HG03571 (cell line): ENCODE results near the gene OR4D5.

ENCODE experiments used
- ATAC-seq: cut with Tn5 transposase; IDR thresholded peaks from one replicate; pipeline ENCODE4 v1.9.1; 2021; ENCODE audit not compliant: unreplicated experiment

OR4D5 gene

DNA sequence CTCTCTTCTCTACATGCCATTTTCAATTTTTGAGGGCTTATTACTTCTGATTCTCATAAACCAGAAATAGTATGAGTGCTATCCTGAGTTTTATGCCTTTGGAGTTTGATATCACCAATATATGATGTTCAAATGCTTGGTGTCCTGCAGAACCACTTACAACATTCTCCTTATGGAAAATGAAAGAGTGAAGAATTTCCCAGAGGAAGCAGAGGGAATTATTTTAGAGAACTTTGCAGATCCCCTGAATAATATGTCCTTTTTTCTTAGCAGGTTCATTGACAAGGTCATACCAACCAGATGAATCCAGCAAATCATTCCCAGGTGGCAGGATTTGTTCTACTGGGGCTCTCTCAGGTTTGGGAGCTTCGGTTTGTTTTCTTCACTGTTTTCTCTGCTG is at the start of gene OR4D5:
Gene OR4D5, plus strand, starts transcription at position 301 of the 400 bp plus-strand sequence. Its CDS starts 0 bp downstream, at position 301.
- ATAC-seq, result no peak

DNA sequence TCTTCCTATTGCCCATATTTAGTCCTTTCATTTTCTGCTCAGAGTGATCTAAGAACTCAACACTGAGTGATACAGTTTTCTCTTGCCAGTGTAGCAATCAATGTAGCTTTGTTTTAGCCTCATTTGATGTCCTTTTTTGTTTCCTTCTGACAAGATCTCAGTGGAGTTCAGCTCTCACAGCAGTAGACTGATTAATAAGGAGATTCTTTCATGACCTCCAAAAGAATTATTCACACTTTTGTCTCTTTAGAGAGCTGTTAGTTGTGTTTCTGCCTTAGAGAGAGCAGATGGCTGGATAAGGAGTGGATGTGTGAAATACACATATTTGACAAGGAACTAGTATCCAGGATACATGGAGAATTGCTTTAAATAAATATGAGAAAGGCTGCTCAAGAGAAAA is 47.4 kb upstream of the OR4D5 start:
- no peak for ATAC-seq

DNA sequence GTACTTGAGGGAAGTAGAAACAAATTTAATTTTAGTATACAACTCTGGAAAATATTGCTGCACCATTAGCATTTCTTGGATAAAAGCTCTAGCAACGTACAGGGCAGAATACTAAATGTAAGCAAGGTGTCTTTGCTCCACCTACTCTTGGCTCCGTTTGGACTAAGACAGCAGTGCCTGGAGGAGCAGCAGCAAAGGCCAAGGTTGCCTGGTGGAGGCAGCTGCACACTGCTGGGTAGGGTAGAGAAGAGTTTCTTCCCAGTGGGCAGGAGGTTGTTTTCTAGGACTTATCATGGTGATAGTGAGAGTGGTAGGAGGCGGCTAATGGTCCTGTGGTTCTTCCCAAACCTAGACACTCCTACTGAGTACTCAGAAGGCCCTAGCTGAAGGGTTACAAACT is 39.6 kb upstream of the OR4D5 start:
- ATAC-seq, result no peak

DNA sequence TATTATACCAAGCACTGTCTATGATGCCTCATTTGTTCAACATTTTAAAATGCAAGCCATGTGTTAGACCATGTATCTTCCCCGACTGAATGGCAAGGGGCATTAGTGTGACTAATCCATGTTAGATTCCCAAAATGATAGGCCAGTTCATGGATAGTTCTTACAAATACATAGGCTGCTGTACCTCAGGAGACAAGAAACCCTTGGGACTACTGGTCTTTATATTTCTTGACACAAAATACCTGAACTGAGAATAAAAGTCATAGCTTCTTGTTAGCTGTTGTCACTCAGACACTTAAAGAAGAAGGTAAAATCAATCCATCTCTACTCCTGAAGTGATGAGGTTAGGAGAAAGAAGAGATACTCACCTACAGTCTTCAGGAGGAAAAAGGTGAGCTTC is 37.5 kb upstream of the OR4D5 start, which contains the start of gene OR8D4:
Gene OR8D4, plus strand, starts transcription at position 301 of the 400 bp plus-strand sequence. CDS start 4,265 bp downstream, outside the sequence.
- no peak for ATAC-seq

DNA sequence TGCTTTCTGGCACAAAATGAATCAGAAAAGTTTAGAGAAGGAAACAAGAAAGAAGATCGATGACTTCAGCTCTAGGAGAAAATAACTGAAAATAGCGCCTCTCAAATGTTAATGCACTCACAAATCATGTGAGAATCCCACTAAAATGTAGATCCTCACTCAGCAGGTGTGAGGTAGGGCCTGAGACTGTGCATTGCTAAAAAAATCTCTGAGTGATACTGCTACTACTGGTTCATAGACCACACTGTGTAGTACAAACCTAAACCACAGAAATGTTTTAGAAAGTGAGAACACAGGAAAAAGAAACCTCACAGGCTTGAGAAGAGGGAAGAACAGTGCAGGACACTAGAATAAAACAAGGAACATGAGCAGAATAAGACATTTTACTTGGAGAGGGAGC is 35.5 kb upstream of the OR4D5 start:
- ATAC-seq, result no peak

DNA sequence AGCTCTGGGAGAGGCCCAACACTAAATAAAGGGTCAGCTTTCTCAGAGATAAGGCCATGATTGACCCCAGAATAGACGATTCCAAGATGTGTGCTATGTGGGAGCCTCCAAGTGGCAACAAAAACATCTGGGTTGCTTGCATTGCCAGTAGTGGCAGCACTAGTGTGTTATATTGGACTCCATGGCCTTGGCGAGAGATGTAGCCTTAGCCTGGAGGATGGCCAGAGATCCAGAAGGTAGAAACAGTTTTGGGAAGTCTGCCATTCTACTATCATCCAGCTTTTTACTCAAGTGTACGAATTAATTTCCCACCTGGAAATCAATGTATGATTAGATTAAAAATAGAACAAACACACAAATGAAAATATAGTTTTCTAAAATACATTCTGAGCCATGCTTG is 34.5 kb upstream of the OR4D5 start:
- ATAC-seq, result no peak

DNA sequence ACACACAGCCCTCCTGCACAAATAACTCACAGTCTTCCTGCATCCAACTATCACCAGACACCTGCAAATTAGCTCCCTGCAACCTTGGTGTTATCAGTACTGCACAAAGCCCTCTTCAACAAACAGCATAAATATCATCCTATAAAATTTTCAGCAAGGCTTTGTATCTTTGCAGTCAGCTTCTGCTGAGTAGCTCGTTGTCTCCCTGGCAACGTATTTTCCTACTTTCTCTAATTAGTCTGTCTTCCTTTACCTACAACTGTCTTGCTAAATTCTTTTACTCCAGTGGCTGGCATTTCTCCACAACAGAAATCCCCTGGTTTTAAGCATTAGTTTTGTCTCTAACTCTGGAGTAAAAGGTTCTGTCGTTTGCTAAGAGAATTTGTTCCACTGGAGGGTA is 33.6 kb upstream of the OR4D5 start:
- ATAC-seq, result no peak

DNA sequence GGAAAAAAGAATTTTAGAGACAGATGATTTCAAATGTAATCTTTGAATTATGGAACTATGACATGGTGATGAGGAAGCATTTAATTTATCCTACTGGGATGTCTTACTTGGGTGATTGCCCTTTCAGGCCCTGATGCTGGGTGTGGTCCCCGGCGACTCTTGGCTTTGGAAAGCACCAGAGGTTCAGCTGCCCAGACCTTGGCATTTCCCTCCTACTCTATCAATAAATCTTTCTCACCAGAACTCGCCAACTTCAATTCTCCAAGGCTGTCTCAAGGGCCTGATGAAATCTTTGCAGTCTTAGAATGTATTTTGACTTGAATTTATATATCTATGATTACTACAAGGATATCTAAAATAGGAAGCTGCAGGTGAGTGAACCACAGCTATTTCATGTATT is 18.5 kb upstream of the OR4D5 start:
- ATAC-seq, result no peak

DNA sequence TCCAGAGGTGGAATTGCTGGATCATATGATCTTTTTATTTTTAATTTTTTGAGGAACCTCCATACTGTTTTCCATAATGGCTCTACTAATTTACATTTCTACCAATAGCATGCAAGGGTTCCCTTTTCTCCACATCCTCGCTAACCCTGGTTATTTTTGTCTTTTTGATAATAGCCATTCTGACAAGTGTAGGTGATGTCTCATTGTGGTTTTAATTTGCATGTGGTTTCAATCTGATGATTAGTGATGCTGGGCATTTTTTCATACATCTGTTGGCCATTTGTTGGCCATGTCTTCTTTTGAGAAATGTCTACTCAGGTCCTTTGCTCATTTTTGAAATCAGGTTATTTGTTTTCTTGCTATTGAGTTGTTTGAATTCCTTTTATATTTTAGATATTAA is 15.4 kb upstream of the OR4D5 start:
- no peak for ATAC-seq

DNA sequence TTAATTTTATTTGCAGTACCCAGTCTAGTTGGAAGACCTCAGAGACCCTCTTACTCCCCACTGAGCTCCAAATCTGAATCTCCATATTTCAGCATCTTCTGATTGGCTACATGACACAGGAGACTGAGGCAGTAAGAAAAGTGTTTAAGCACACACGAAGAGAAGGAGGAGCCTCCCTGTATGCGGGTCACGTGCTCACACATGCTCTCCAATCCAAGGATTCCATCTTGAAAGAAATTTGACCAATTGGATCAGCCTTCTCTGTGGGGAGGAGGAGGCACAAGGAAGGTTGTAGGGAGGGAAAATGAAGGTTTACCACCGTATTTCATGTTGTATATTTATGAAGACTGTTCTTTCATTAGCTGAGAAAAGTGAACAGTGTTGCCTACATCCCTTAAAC is 3.0 kb downstream of the OR4D5 start:
- ATAC-seq, result no peak

DNA sequence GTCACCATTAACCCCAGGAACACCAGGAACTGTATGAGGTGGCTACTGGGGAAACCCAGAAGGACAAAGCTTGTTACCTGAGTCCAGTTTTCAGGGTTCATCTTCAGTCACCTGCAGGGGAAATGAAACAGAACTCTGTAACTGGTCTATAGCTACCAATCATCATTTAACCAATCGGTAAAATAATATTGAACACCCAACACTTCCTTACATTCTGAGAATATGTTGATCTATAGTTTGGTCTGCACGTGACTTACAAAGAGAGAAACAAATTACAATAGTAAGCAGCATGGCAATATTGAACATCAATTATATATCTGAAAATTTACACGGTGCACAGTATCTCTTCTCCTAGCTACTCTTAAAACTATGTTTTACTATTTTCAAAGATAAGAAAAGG is 4.3 kb downstream of the OR4D5 start, which contains the start of gene OR6T1:
Gene OR6T1, minus strand, starts transcription at position 101 of the 400 bp plus-strand sequence. Its CDS starts 0 bp downstream, at position 101.
- no peak for ATAC-seq

DNA sequence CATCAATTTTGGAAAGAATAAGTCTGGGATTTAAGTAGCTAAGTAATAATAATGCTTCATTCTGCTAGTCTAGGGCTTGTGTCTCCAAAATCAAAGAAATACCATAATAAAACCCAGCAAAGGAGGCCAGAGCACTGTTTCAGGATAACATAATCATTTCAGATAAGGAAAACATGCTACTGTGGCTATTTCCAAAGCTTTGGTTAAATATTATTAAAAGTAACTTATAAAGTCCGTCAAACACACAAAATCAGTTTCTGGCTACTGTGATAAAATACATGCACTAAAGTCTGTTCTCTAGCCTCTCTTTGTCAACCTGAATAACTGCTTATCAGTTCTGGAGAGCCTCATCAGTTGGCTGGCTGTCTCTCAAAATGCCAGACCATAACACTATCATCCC is 5.7 kb downstream of the OR4D5 start:
- ATAC-seq, result no peak

DNA sequence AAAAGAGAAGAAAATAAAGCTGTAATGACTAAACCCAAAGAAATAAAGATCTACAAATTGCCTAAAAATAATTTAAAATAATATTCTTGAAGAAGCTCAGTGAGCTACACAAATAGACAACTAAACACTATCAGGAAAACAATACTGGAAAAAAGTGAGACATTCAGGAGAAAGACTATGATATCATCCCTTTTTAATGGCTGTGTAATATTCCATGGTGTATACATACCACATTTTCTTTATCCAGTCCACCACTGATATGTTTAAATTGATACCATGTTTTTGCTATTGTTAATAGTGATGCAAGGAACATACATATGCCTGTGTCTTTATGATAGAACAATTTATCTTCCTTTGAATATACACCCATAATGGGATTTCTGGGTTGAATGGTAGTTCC is 17.3 kb downstream of the OR4D5 start:
- no peak for ATAC-seq

DNA sequence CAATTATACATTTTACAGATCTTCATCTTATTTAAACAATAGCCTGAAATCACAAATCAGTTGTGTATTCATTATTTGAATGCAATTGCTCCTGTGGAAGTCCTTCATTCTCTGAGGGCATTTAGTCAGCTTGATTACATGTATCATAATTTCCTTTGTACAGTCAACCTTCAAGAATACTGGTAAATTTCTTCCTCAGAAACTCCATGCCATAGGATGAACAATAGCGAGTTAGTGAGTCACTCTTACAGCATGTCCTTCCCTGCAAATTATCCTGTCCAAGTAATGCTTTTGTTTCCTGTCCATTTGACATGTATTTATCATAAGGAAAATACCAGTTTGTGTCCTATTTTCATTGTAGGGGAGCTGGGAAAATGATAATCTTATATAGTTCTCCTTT is 34.4 kb downstream of the OR4D5 start:
- no peak for ATAC-seq

DNA sequence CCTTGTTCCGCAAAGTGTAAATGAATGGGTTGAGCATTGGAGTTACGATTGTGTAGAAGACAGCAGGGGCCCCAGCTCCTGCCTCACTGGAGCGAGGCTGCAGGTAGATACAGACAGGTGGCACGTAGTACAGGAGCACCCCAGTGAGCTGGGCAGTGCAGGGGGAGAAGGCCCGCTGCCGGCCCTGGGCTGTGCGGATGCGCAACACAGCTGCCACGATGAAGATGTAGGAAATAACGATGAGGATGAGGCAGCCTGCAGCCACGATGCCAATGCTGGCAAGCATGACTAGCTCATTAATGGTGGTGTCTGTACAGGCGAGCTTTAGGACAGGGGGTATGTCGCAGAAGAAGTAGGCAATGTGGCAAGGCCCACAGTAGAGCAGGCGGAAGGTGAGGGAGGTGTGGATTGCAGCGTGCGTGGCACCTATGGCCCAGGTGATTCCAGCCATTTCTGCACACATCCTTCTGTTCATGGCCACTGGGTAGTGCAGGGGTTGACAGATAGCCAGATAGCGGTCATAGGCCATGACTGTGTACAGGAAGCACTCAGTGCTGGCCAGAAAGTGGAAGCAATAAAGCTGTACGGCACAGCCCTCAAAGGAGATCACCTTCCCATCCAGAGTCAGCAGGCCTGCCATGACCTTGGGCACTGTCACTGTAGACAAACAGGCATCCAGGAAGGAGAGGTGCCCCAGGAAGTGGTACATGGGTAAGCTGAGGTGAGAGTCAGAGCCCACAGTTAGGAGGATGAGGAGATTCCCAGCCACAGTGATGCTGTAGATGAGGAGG is 37.5 kb downstream of the OR4D5 start:
- ATAC-seq, result no peak

DNA sequence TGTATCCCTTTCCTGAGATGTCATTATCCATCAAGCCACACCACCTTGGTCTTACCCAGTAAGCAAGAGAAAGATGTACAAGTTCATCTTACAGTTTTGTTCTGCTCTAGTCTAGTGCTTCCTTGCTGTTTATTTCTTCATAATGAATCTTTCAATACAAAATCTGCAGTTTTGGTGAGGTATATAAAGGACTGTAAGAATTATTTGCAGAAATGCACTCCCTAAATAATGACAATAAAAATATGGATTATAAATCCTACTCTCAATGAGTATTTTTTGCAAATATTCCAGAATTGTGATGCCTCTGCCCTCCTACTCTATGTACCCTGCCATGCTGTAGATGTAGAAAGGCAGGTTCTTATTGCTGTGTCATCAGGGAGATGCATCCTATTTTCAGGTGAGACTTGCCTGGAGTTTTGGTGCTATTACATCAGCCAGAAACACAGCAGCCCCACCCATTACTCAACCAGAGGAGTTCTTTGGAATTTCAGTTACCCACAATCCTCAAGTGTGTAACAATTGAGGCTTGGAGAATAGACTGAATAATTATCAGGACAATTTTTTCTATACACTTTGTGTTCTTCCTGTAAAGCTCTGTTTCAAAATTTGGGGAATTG is 38.4 kb downstream of the OR4D5 start, which contains the start of gene OR10S1:
Gene OR10S1, minus strand, starts transcription at position 51 of the 617 bp plus-strand sequence. CDS start 117 bp downstream, outside the sequence.
- no peak for ATAC-seq

DNA sequence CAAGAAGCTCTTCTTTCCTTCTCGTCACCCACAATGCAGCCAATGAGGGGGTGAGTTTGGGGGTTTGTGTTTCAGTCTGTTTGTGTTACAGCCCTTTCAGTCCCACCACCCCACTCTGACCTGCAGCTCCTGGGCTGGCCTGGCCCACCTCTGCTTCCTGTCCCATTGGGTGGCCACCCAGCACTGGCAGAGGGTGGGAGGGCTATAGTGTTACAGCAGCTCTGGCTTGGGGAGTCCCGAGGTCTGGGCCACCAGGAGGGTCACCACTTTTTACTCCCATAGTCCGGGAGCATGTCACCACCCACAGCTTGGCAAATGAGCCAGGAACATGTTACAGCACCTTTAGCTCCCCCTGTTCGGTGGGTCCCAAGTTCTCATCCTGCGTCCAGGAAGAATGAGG is 39.9 kb downstream of the OR4D5 start:
- ATAC-seq, result no peak
